BJ (cell line): ENCODE data around the gene NTRK3. TPM values are rescaled to one million over a fixed set of nuclear protein-coding genes. Genes with fewer than 3 reads are reported as not detected.

ENCODE experiments used
- CTCF ChIA-PET: fragments of 350-600 bp; formaldehyde crosslinking; extraction: SDS; loops from one replicate; lab custom pipeline; 2021; ENCODE audit warnings: antibody characterized with exemption, inconsistent platforms; lab: Yijun Ruan, JAX
- POLR2A ChIA-PET: fragments of 300-600 bp; sonication (Branson Sonifier 250); formaldehyde crosslinking; extraction: SDS; loops from one replicate; lab custom pipeline; 2021; ENCODE audit warnings: antibody characterized with exemption; lab: Charles Lee
- DNase-seq: peaks from one replicate; pipeline ENCODE4 v3.0.0-alpha.2; 2011; ENCODE audit warnings: low read depth
- H3K27me3 ChIP-seq: 2 replicates; pipeline ENCODE4 v1.6.0; 2011; ENCODE audit warnings: low read length; ENCODE audit not compliant: control insufficient read depth, insufficient read depth
- H3K36me3 ChIP-seq: 2 replicates; pipeline ENCODE4 v1.5.1; 2011; ENCODE audit warnings: low read length; ENCODE audit not compliant: control insufficient read depth, insufficient read depth
- H3K4me3 ChIP-seq: 2 replicates; pipeline ENCODE4 v1.5.1; 2011; ENCODE audit warnings: low read depth, mild to moderate bottlenecking, control low read depth, low read length
- polyA plus RNA-seq: library from polyadenylated mRNA; depleted of rRNA; stranded (reverse); fragments of >200 nt; gene quantifications from 2 replicates; pipeline ENCODE4 v1.2.3, GENCODE V29; 2011
- TF ChIP-seq, protein P1 (sequence below): IDR thresholded peaks from 2 replicates; pipeline ENCODE4 v1.5.1; 2011; ENCODE audit warnings: low read depth, mild to moderate bottlenecking, control low read depth, inconsistent platforms, low read length, moderate library complexity; ENCODE audit not compliant: insufficient read depth

The NTRK3 gene
- polyA plus RNA-seq, 1 experiment, result 0.12 TPM

DNA sequence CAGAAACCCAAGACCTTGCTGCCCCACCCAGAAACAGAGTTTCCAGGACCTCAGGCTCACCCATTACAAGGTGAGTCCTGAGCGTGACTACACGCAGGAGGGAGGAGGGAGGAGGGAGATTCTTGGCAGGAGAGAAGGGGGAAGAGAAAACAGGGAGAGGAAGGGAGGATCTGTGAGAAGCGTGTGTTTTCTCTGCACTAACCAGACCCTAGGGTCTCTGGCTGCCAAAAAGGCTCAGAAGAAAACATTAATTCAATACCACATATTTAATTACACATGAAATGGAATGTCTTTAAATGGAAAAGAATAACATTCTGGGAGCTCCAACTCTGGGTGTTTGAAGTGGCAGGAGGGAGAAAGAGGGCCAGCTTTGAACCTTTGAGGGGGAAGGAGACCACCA, 309.0 kb downstream of the NTRK3 start:
- Histone ChIP-seq H3K36me3 (no peaks in the 10 kb centered on the region), H3K27me3 (no peaks in the 10 kb centered on the region), H3K4me3 (no peak overlapping the region)
- POLR2A ChIA-PET, result no interaction called here
- CTCF ChIA-PET, result no interaction called here
- no peak for DNase-seq
- TF ChIP-seq, protein P1, sequence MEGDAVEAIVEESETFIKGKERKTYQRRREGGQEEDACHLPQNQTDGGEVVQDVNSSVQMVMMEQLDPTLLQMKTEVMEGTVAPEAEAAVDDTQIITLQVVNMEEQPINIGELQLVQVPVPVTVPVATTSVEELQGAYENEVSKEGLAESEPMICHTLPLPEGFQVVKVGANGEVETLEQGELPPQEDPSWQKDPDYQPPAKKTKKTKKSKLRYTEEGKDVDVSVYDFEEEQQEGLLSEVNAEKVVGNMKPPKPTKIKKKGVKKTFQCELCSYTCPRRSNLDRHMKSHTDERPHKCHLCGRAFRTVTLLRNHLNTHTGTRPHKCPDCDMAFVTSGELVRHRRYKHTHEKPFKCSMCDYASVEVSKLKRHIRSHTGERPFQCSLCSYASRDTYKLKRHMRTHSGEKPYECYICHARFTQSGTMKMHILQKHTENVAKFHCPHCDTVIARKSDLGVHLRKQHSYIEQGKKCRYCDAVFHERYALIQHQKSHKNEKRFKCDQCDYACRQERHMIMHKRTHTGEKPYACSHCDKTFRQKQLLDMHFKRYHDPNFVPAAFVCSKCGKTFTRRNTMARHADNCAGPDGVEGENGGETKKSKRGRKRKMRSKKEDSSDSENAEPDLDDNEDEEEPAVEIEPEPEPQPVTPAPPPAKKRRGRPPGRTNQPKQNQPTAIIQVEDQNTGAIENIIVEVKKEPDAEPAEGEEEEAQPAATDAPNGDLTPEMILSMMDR, result no peak

DNA sequence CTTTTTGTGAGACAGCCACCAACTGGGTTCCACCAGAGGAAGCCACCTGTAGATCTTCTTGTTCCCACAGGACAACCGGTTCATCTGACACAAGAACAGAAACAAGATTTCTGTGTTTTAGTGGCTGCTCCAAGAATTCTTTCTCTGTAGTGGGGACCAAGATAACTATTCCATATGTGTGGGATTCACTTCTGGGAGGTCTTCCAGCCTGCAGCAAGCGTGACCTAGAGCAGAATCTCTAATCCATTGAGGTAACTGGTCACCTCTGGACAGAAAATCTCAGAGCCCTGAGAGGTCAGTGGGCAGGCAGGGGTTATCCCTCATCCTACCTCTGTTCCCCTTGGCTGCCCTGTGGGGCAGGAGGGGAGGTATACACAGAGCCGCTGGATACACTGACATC, 311.3 kb downstream of the NTRK3 start:
- TF ChIP-seq, protein P1, result no peak
- H3K4me3 ChIP-seq, result no peak overlapping the region
- no peaks in the 10 kb centered on the region for H3K27me3 ChIP-seq
- no peak for DNase-seq
- ChIA-PET POLR2A (no interaction called here), CTCF (no interaction called here)
- H3K36me3 ChIP-seq, result no peaks in the 10 kb centered on the region

DNA sequence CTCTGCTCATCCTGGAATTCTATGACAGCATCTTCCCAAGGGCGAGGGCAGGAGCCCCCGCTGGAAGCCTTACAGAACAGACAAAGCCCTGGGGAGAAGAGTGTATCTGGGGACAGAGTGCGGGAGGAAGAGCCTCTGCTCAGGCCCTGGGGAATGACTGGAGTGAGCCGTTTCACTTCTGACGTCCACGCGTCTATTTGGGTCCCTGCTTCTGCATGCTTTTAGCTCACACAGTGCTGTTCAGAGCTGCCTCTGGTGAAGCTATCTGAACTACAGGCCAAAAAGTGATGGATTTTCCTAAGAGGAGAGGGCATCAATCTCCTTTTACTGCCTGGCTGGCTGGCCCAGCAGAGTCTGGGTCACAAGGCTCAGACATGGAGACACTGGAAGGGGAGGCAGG, 311.8 kb downstream of the NTRK3 start:
- DNase-seq, result no peak
- TF ChIP-seq, protein P1, result no peak
- H3K4me3 ChIP-seq, result no peak overlapping the region
- H3K36me3 ChIP-seq, result no peaks in the 10 kb centered on the region
- POLR2A ChIA-PET, result no interaction called here
- no peaks in the 10 kb centered on the region for H3K27me3 ChIP-seq
- CTCF ChIA-PET, result interaction anchor here (0.9 kb wide), 1 partner anchor 9 kb away, joined by 3 read pairs; no protein-coding TSS in a partner anchor

DNA sequence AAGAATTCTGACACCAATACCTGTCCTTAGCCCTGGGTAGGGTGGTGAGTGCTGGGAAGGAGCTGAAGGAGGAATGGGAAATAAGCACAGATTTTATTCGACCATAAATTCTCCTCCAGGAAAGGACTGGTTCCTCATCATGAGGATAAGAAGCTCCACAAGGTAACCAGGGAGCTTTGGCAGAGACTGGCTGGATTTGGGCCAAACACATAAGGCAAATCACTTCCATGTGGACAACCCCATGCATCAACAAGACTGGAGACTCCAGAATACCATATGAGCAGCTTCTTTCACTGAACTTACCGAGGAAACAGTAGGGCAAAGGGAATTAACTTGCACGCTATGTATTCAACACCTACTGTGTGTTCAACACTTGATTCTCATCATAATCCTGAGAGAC, 312.5 kb downstream of the NTRK3 start:
- no peaks in the 10 kb centered on the region for H3K36me3 ChIP-seq
- no peak overlapping the region for H3K4me3 ChIP-seq
- H3K27me3 ChIP-seq, result no peaks in the 10 kb centered on the region
- POLR2A ChIA-PET, result no interaction called here
- no peak for DNase-seq
- CTCF ChIA-PET, result interaction anchor here (0.7 to 0.9 kb wide), 2 partner anchors 9 to 22 kb away, joined by 3 read pairs; no protein-coding TSS in a partner anchor
- TF ChIP-seq, protein P1, result no peak

DNA sequence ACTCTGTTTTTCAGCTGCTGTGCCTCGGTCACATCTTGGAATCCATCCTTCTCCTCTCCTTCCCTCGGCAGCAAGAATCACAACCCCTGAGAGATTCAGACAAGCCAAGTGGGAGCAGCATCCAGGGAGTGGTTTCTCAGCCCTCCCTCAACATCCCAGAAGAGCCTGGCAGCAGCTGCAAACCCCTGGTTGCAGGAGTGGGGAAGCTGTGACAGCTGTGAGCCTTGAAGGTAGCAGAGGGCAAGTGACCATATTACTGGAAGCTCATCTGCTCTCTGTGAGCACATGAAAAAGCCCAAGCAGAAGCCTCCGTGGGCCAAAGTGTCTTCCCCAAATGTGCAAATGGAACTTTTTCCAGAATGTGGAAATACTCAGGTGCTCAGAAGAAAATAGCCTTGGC, 312.9 kb downstream of the NTRK3 start:
- no peaks in the 10 kb centered on the region for H3K27me3 ChIP-seq
- no peaks in the 10 kb centered on the region for H3K36me3 ChIP-seq
- H3K4me3 ChIP-seq, result no peak overlapping the region
- ChIA-PET POLR2A (no interaction called here), CTCF (interaction anchor here (0.7 kb wide), 2 partner anchors 16 to 22 kb away, joined by 3 read pairs; no protein-coding TSS in a partner anchor)
- no peak for DNase-seq
- TF ChIP-seq, protein P1, result no peak
